ENCODE measurements around the gene HTD2. TPM values are rescaled to one million over a fixed set of nuclear protein-coding genes. Genes with fewer than 3 reads are reported as not detected.

Gene HTD2
- total RNA-seq, 1 experiment from 2014 or later: 13.5 TPM

DNA sequence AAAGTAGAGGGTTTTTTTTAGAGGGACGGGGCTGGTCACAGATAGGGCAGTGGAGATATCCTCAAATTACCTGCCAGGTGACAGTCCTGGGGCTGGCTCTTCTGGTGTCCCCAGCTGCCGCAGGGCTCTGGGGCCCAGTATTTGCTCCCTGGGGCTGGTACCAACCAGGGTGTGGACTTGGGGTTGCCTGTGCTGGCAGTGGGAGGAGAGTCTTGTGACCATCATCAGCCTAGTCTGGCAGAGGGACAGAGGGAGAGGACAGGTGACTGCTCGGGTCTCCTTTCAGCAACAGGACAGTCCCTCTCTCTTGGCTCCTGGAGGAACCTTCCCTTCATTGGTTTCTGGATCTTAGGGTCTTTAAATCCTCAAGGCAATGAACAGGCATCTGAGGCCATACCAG lies 8.1 kb upstream of the HTD2 start:
- no TSS peak for BruUV-seq (replicated peaks)
- no peak overlapping the region for H3K27ac ChIP-seq (ENCODE audit: low read depth, low read length)
- H3K27me3 ChIP-seq (ENCODE audit: insufficient read depth, low read length): no peaks in the 10 kb centered on the region
- no peak overlapping the region for H3K9ac ChIP-seq (ENCODE audit: low read length)
- H3K4me3 ChIP-seq (replicated peaks in 1 of 2; ENCODE audit: low read depth in 1 of 2, low read length in 2 of 2): no peak overlapping the region
- H3K4me2 ChIP-seq (ENCODE audit: low read length): no peak overlapping the region
- POLR2A ChIA-PET: no interaction called here
- H2AFZ ChIP-seq (ENCODE audit: low read depth, low read length, poor library complexity, severe bottlenecking): no peak overlapping the region
- CTCF ChIA-PET: interaction anchor here (1.1 to 8.2 kb wide), 3 partner anchors 110 to 121 kb away, joined by 3 to 116 read pairs (median 17); no protein-coding TSS in a partner anchor
- RAD21 ChIA-PET (ENCODE audit: low non-redundant PET in 1 of 2, low total read pairs in 2 of 2, uncharacterized antibody in 2 of 2, unreplicated experiment in 2 of 2): interaction anchor here in 1 of 2 experiments (2.4 kb wide), 1 partner anchor 110 kb away, joined by 15 read pairs; no protein-coding TSS in a partner anchor
- ATAC-seq: no peak
- H3K79me2 ChIP-seq (ENCODE audit: insufficient read depth, low read length): no peaks in the 10 kb centered on the region
- no peaks in the 10 kb centered on the region for H3K36me3 ChIP-seq (ENCODE audit: control insufficient read depth in 1 of 2, insufficient read depth in 2 of 2, low read length in 2 of 2)
- no peaks in the 10 kb centered on the region for H3K4me1 ChIP-seq (ENCODE audit: control insufficient read depth in 1 of 2, insufficient read depth in 2 of 2, low read length in 2 of 2)
- H3K9me2 ChIP-seq (ENCODE audit: insufficient read depth): no peaks in the 10 kb centered on the region
- intact Hi-C loops (cut with micrococcal nuclease): no loop called here
- DNase-seq (ENCODE audit: low read depth, low spot score): no peak
- TF ChIP-seq ELF1 (IDR thresholded peaks at IDR 0.05; ENCODE audit: borderline replicate concordance, low read depth) (no peak), POLR2AphosphoS5 (IDR thresholded peaks at IDR 0.05; ENCODE audit: low read depth, low read length) (no peak), SIN3A (IDR thresholded peaks at IDR 0.05; ENCODE audit: low read depth) (no peak), ZFX (IDR thresholded peaks at IDR 0.05) (no peak), JUND (IDR thresholded peaks at IDR 0.05) (no peak), REST (IDR thresholded peaks at IDR 0.05; ENCODE audit: low read depth) (no peak), EGR1 (IDR thresholded peaks at IDR 0.05; ENCODE audit: low read depth) (no peak), FOSL1 (IDR thresholded peaks at IDR 0.05; ENCODE audit: low read depth) (no peak), TCF7L2 (IDR thresholded peaks at IDR 0.05; ENCODE audit: borderline replicate concordance, extremely low read depth, insufficient read depth, insufficient read length) (no peak)
- H3K9me3 ChIP-seq (ENCODE audit: control insufficient read depth in 1 of 2, insufficient read depth in 1 of 2, low read depth in 1 of 2, low read length in 2 of 2): no peaks in the 10 kb centered on the region
- H4K20me1 ChIP-seq (ENCODE audit: insufficient read depth): no peaks in the 10 kb centered on the region
